HCT116 (cell line): Measurements from ENCODE around the gene CADPS. TPM values are rescaled to one million over a fixed set of nuclear protein-coding genes. Genes with fewer than 3 reads are reported as not detected.

Experiments
- ATAC-seq: fragments of 200-7000 bp; cut with Tn5 transposase; 2 replicates; pipeline ENCODE4 v1.9.1; 2020; ENCODE audit warnings: mild to moderate bottlenecking, moderate library complexity
- BruUV-seq: library from RNA; stranded (reverse); fragments of 400-500 nt; replicated peaks from 2 replicates; lab custom pipeline; 2021; lab: Mats Ljungman, UMichigan
- CTCF ChIA-PET: fragments of 300-600 bp; sonication (Branson Sonifier 250); formaldehyde crosslinking; loops from one replicate; lab custom pipeline; 2021; ENCODE audit warnings: antibody characterized with exemption; lab: Charles Lee
- POLR2A ChIA-PET: fragments of 300-600, 350-600 bp; sonication (Branson Sonifier 250); formaldehyde crosslinking; loops from one replicate; lab custom pipeline; 2021; ENCODE audit warnings: antibody characterized with exemption; lab: Charles Lee
- RAD21 ChIA-PET, 2 experiments: fragments of 300-600 bp; sonication (Branson Sonifier 250); formaldehyde crosslinking; loops; one replicate each; lab custom pipeline; 2023; ENCODE audit warnings: low total read pairs in 2 of 2; ENCODE audit not compliant: uncharacterized antibody in 2 of 2, unreplicated experiment in 2 of 2, low non-redundant PET in 1 of 2; lab: Charles Lee
- DNase-seq: peaks from one replicate; pipeline ENCODE4 v3.0.0-alpha.2; 2010; ENCODE audit warnings: low read depth, low spot score
- H2AFZ ChIP-seq: fragments of 200-600 bp; shearing (Covaris generic), sonication (generic); 2 replicates; pipeline ENCODE4 v1.6.1; 2017; ENCODE audit warnings: low read depth, mixed run types, mixed read lengths, antibody characterized with exemption, low read length; ENCODE audit not compliant: poor library complexity, severe bottlenecking
- H3K27ac ChIP-seq: 2 replicates; pipeline ENCODE4 v1.5.1; 2012; ENCODE audit warnings: low read depth, low read length
- H3K27me3 ChIP-seq: fragments of 200-600 bp; sonication (generic); 2 replicates; pipeline ENCODE4 v1.6.1; 2016; ENCODE audit warnings: mixed run types, low read length, mixed read lengths; ENCODE audit not compliant: insufficient read depth
- H3K36me3 ChIP-seq, 2 experiments: fragments of 200-500 bp in 1 of 2; fragments of 200-600 bp in 1 of 2; sonication (Bioruptor generic) in 1 of 2; sonication (generic) in 1 of 2; 2 replicates each; pipeline versions ENCODE4 v1.5.1 to v1.6.1; 2014 to 2016; ENCODE audit warnings: low read length in 2 of 2, inconsistent platforms in 1 of 2, mixed read lengths in 1 of 2, mixed run types in 1 of 2; ENCODE audit not compliant: insufficient read depth in 2 of 2, control insufficient read depth in 1 of 2
- H3K4me1 ChIP-seq, 2 experiments: fragments of 200-600 bp in 1 of 2; sonication (generic) in 1 of 2; 2 replicates each; pipeline versions ENCODE4 v1.5.1 to v1.6.1; 2012 to 2017; ENCODE audit warnings: low read length in 2 of 2, inconsistent platforms in 1 of 2, mild to moderate bottlenecking in 1 of 2, mixed read lengths in 1 of 2, mixed run types in 1 of 2, moderate library complexity in 1 of 2; ENCODE audit not compliant: insufficient read depth in 2 of 2, control insufficient read depth in 1 of 2
- H3K4me2 ChIP-seq: fragments of 200-600 bp; sonication (generic); 2 replicates; pipeline ENCODE4 v1.6.1; 2017; ENCODE audit warnings: mixed run types, low read length, mixed read lengths
- H3K4me3 ChIP-seq, 2 experiments: fragments of 200-600 bp in 1 of 2; sonication (generic) in 1 of 2; replicated peaks in 1 of 2; 2 replicates each; pipeline ENCODE4 v1.5.1; 2011 to 2016; ENCODE audit warnings: low read length in 2 of 2, control low read depth in 1 of 2, low read depth in 1 of 2, mild to moderate bottlenecking in 1 of 2, mixed read lengths in 1 of 2, mixed run types in 1 of 2
- H3K79me2 ChIP-seq: fragments of 200-600 bp; sonication (generic); 2 replicates; pipeline ENCODE4 v1.6.1; 2017; ENCODE audit warnings: mild to moderate bottlenecking, mixed run types, low read length, moderate library complexity, mixed read lengths; ENCODE audit not compliant: insufficient read depth
- H3K9ac ChIP-seq: fragments of 200-600 bp; sonication (generic); 2 replicates; pipeline ENCODE4 v1.6.1; 2016; ENCODE audit warnings: low read length, mixed read lengths
- H3K9me2 ChIP-seq: fragments of 200-600 bp; sonication (generic), shearing (Covaris generic); 2 replicates; pipeline ENCODE4 v1.6.1; 2017; ENCODE audit warnings: mixed run types, mild to moderate bottlenecking, moderate library complexity; ENCODE audit not compliant: insufficient read depth
- H3K9me3 ChIP-seq, 2 experiments: fragments of 200-500 bp in 1 of 2; fragments of 200-600 bp in 1 of 2; sonication (Bioruptor generic) in 1 of 2; sonication (generic) in 1 of 2; 2 replicates each; pipeline ENCODE4 v1.6.1; 2014 to 2017; ENCODE audit warnings: low read length in 2 of 2, mixed read lengths in 2 of 2, inconsistent platforms in 1 of 2, low read depth in 1 of 2, mild to moderate bottlenecking in 1 of 2, mixed run types in 1 of 2, moderate library complexity in 1 of 2; ENCODE audit not compliant: control insufficient read depth in 1 of 2, insufficient read depth in 1 of 2
- H4K20me1 ChIP-seq: fragments of 200-600 bp; sonication (generic), shearing (Covaris generic); 2 replicates; pipeline ENCODE4 v1.6.1; 2017; ENCODE audit warnings: mixed run types, mild to moderate bottlenecking, moderate library complexity; ENCODE audit not compliant: insufficient read depth
- CBX3 ChIP-seq: IDR thresholded peaks from 2 replicates; pipeline ENCODE4 v1.6.1; 2012; ENCODE audit warnings: low read depth
- FOSL1 ChIP-seq: IDR thresholded peaks from 2 replicates; pipeline ENCODE4 v1.6.1; 2012; ENCODE audit warnings: low read depth
- JUND ChIP-seq: IDR thresholded peaks from 2 replicates; pipeline ENCODE4 v1.6.1; 2012
- POLR2A ChIP-seq: IDR thresholded peaks from 2 replicates; pipeline ENCODE4 v1.7.0; 2011; ENCODE audit warnings: borderline replicate concordance; ENCODE audit not compliant: insufficient read depth, insufficient read length; ENCODE audit errors: extremely low read depth
- RAD21 ChIP-seq: IDR thresholded peaks from 2 replicates; pipeline ENCODE4 v1.6.1; 2012; ENCODE audit warnings: low read depth, mild to moderate bottlenecking
- SIN3A ChIP-seq: IDR thresholded peaks from 2 replicates; pipeline ENCODE4 v1.6.1; 2012; ENCODE audit warnings: low read depth
- SRF ChIP-seq: IDR thresholded peaks from 2 replicates; pipeline ENCODE4 v1.6.1; 2012; ENCODE audit warnings: low read depth
- YY1 ChIP-seq: IDR thresholded peaks from 2 replicates; pipeline ENCODE4 v1.6.1; 2011; ENCODE audit warnings: low read length, low read depth, moderate library complexity, mild to moderate bottlenecking; ENCODE audit not compliant: insufficient replicate concordance; ENCODE audit errors: extremely low read depth
- ZBTB33 ChIP-seq: IDR thresholded peaks from 2 replicates; pipeline ENCODE4 v1.6.1; 2011; ENCODE audit warnings: mild to moderate bottlenecking, low read length, moderate library complexity; ENCODE audit not compliant: insufficient replicate concordance; ENCODE audit errors: extremely low read depth
- ZFX ChIP-seq: fragments of 450-650 bp; IDR thresholded peaks from 2 replicates; pipeline ENCODE4 v1.6.1; 2017
- intact Hi-C: fragments of 100-400 bp; cut with micrococcal nuclease; formaldehyde crosslinking; loops from 2 replicates; pipeline ENCODE4 v1.10.0; 2022
- total RNA-seq: library from RNA; stranded (reverse); gene quantifications from one replicate; pipeline ENCODE4 v1.2.1, GENCODE V29; 2021; ENCODE audit not compliant: unreplicated experiment

The CADPS gene
- total RNA-seq, 1 experiment from 2014 or later, result not detected

- TF ChIP-seq FOSL1 (no peak), POLR2A (no peak), ZFX (no peak), CBX3 (no peak), ZBTB33 (no peak), SRF (no peak), RAD21 (peak; percentile 22; the same call in 1 of the 2 replicates), YY1 (no peak)
Observed at GRCh38 chr3:62632510-62633294, 242.5 kb downstream of the CADPS start (continued).

- Histone ChIP-seq H3K36me3 (no peaks in the 10 kb centered on the region), H3K4me1 (no peaks in the 10 kb centered on the region), H3K27me3 (peaks cover 51% of the 10 kb centered on the region), H3K9me3 (no peaks in the 10 kb centered on the region), H4K20me1 (no peaks in the 10 kb centered on the region), H3K9me2 (no peaks in the 10 kb centered on the region), H3K79me2 (no peaks in the 10 kb centered on the region), H3K27ac (no peak overlapping the region), H3K4me2 (no peak overlapping the region), H3K9ac (no peak overlapping the region), H2AFZ (no peak overlapping the region), H3K4me3 (no peak overlapping the region)
- TF ChIP-seq SIN3A, result no peak
- TF ChIP-seq JUND, result no peak
- POLR2A ChIA-PET, result no interaction called here
- intact Hi-C loops, result no loop called here
- no peak for DNase-seq
- no peak for ATAC-seq
- no TSS peak for BruUV-seq
- RAD21 ChIA-PET, result no interaction called here
- CTCF ChIA-PET, result no interaction called here
Observed at GRCh38 chr3:62631488-62631887, 243.7 kb downstream of the CADPS start.
